Muscle of leg (tissue), 11 donors: ENCODE results near the gene ATP8B2. TPM values are rescaled to one million over a fixed set of nuclear protein-coding genes. Genes with fewer than 3 reads are reported as not detected.

Source experiments
- DNase-seq: peaks from one replicate; pipeline ENCODE4 v3.0.0; 2013
- H3K27ac ChIP-seq: one replicate; pipeline ENCODE4 v1.5.1; 2013; ENCODE audit warnings: mild to moderate bottlenecking, low read length, control low read depth
- H3K27me3 ChIP-seq: one replicate; pipeline ENCODE4 v1.6.1; 2013; ENCODE audit warnings: low read length; ENCODE audit not compliant: control insufficient read depth, insufficient read depth
- H3K36me3 ChIP-seq: one replicate; pipeline ENCODE4 v1.6.1; 2013; ENCODE audit warnings: low read length; ENCODE audit not compliant: control insufficient read depth, insufficient read depth
- H3K4me1 ChIP-seq: one replicate; pipeline ENCODE4 v1.6.1; 2013; ENCODE audit warnings: low read length; ENCODE audit not compliant: control insufficient read depth, insufficient read depth
- H3K4me3 ChIP-seq: one replicate; pipeline ENCODE4 v1.5.1; 2013; ENCODE audit warnings: low read length, control low read depth
- H3K9me3 ChIP-seq: replicated peaks from 2 replicates; pipeline ENCODE4 v1.6.1; 2013; ENCODE audit warnings: low read depth, low read length; ENCODE audit not compliant: control insufficient read depth
- WGBS: methylation state at CpG from one replicate; pipeline ENCODE4 v1.1.5; 2013; ENCODE audit warnings: missing lambda C conversion rate; ENCODE audit not compliant: insufficient coverage; 5-methylcytosine and 5-hydroxymethylcytosine counted together
- polyA plus RNA-seq, 8 donors: library from polyadenylated mRNA; unstranded; fragments of 120-200 nt; gene quantifications; one replicate each; pipeline versions ENCODE4 v1.2.1 to v1.2.3, GENCODE V29; 2013; ENCODE audit warnings: inconsistent platforms in 1 of 8, low replicate concordance in 1 of 8; ENCODE audit not compliant: insufficient read length in 8 of 8, insufficient read depth in 1 of 8
- total RNA-seq: library from RNA; stranded (reverse); fragments of 120-200 nt; gene quantifications from one replicate; pipeline ENCODE4 v1.2.4, GENCODE V29; 2013

Gene ATP8B2
- total and polyA plus RNA-seq, 9 donors, result 16.4 to 33.8 (median 25.6) TPM

DNA sequence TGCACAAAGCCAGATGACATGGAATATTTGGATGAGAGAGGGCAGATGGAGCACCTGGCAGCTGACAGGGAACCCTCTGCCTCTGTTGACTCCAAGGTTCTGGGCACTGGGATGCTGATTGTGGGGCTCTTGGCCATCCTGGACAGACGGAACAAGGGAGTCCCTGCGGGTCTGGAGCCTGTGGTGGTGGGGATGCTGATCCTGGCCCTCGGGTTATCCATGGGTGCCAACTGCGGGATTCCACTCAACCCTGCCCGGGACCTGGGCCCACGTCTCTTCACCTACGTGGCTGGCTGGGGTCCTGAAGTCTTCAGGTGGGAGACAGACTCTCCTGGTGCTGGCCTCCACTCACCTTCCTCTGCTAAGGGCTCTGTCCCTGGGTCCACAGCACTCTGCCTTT is 1.8 kb upstream of the ATP8B2 start:
- WGBS, result 91% methylated on average over 5 of the region's 7 CpGs

DNA sequence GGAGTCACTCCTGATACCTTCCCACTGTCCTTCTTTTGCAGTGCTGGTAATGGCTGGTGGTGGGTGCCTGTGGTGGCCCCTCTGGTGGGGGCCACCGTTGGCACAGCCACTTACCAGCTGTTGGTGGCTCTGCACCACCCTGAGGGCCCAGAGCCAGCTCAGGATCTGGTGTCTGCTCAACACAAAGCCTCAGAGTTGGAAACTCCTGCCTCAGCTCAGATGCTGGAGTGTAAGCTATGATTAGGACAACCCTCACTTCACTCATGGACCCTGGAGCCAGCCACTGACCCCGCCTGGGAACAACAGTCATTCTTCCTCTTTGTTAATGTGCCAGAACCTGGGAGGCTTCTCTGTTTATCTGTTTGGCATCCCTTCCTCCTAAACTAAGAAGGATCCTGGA is 1.1 kb upstream of the ATP8B2 start:
- Histone ChIP-seq H3K27ac (no peak overlapping the region), H3K27me3 (peaks cover 15% of the 10 kb centered on the region), H3K4me3 (no peak overlapping the region), H3K4me1 (peaks cover 43% of the 10 kb centered on the region), H3K36me3 (no peaks in the 10 kb centered on the region), H3K9me3 (no peaks in the 10 kb centered on the region)
- no CpG with 5 or more reads among the region's 2 CpGs for WGBS
- peak; percentile 38 for DNase-seq

More for the DNA sequence above, 1.8 kb upstream of the ATP8B2 start:
- Histone ChIP-seq H3K4me1 (peaks cover 38% of the 10 kb centered on the region), H3K9me3 (no peaks in the 10 kb centered on the region), H3K27ac (no peak overlapping the region), H3K27me3 (peaks cover 13% of the 10 kb centered on the region), H3K4me3 (no peak overlapping the region), H3K36me3 (no peaks in the 10 kb centered on the region)
- peak; percentile 1 for DNase-seq

DNA sequence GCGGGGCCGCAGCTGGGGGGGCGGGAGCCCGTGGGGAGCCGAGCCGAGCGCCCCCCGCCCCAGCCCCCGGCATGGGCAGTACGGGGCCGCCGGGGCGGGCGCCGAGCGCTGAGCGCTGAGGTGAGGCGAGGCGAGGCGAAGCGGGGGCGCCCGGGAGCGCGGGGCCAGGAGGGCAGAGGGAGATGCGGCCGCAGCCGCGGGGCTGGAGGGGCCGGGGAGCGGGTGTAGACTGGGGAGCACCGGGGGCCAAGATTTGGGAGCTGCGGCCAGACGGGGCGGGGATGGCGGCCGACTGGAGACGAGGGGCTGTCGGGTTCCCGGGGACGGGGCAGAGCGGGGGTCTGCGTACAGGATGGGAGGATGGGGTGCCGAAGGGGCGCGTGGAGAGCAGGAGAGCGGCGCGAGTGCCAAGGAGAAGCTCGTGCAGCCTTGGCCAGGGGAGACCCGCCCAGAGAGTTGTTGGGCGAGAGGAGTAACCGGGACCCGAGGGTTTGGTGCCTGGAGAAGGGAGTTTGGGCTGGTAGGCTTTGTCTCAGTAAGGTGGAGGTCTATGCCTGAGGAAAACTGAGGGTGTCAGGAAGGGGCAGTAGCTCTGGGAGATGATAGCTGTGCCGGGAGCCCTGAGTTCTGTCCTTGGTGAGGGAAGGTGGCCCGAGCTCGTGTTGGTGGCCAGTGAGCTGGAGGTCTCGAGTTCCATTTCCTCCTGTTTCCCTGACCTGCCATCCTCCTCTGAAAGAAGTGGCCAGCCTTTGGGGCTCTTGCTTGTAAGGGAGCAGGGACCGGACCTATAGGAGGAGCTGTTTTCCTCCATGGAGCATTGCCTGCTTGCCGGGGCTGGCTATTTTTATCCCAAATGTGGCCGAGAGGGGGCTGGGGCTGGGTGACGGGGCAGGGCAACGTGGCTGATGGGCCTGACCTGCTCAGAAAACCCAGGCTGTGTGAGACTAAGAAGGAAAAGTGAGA is 539 bp downstream of the ATP8B2 start:
- Histone ChIP-seq H3K27me3 (peaks cover 14% of the 10 kb centered on the region), H3K36me3 (peaks cover 10% of the 10 kb centered on the region), H3K9me3 (no peaks in the 10 kb centered on the region), H3K4me3 (peak overlapping the region; percentile 83), H3K4me1 (peaks cover 48% of the 10 kb centered on the region), H3K27ac (peak overlapping the region; percentile 98)
- DNase-seq, result peak; percentile 92
- WGBS, result 0% methylated on average over 60 of the region's 63 CpGs

DNA sequence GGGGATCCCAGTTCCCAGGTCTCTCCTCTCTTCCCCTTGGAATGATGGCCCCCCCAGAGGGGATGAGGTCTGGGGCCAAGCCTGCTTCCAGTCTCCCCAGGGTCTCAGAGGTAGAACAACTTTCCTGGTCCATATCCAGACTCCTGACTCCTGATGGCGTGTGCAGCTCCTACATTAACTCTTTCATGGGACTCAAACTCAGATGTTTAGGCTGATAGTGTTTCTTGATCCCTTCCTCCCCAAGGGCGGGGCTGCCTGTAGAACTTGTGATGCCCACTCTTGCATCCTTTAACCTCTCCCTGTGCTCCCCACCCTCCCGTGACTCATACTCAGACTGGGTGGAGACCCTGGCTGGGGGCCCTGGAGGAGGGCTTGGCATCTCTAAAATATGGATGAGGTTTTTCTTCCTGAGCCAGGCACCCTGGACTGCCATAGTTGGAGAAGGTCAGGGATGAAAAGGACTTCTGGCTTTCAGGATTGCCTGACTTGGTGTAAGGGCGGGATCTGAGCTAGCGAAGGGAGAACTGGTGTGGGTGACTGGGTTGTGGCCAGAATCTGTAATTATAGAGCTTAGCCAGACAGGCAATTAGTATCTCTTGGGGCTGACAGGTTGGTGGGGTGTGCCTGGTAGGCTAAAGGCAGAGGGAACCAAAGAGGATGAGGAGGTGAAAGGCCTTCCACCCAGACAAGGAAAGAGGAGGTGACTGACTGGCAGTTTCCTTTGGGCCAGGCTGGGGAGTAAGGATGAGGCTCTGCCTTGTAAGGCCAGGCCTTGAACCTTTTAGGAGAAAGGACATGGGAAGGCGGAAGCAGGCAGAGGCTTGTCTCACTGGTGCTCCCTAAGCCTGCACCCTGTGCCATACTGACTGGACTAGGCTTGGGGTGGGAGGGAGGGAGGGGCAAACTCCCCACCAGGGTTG is 1.5 kb downstream of the ATP8B2 start:
- peaks cover 48% of the 10 kb centered on the region for H3K4me1 ChIP-seq
- no peaks in the 10 kb centered on the region for H3K9me3 ChIP-seq
- peak; percentile 79 for DNase-seq
- WGBS, result 49% methylated on average over 4 of the region's 6 CpGs
- peaks cover 12% of the 10 kb centered on the region for H3K27me3 ChIP-seq
- H3K27ac ChIP-seq, result peak overlapping the region; percentile 98
- H3K4me3 ChIP-seq, result peak overlapping the region; percentile 83
- peaks cover 19% of the 10 kb centered on the region for H3K36me3 ChIP-seq

DNA sequence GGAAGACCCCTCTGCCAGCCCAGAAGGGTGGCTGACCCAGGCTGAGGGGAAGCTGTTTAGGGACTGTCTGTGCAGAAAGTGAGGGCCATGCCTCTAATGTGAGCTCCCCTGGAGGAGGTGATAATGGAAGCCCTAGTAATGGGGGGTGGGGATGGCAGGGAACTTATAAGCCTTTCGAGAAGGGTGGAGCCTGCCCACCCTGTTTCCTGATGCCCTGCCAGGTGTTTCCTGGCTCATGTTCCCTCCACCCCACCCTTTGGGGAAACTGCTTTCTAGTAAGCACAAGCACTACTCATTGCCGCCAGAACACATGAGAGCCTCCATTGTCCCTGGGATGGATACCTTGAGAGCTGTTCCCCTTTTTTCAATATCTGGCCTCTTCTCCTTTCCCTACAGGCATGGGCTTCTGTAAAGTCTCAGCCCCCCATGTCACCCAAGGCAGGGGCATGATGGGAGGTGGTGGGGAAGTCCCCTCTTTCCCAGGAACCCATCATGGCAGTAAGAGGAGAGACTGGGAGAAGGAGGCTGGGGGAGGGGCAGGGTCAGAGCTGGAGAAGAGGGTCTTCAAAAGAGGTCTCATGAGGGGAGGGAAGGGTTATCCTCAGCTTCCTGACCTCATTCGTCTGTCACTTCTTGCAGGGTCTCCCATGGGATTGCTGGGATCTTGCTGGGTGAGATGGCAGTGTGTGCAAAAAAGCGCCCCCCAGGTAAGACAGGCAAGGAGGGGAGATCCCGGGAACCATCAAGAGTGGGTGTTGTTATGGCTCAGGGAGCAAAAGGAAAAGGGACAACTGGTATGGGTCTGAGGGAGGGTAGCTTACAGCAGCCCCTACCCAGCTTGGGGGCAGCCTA is 2.4 kb downstream of the ATP8B2 start:
- Histone ChIP-seq H3K4me1 (peaks cover 48% of the 10 kb centered on the region), H3K27me3 (peaks cover 9% of the 10 kb centered on the region), H3K36me3 (peaks cover 27% of the 10 kb centered on the region), H3K27ac (peak overlapping the region; percentile 98), H3K4me3 (peak overlapping the region; percentile 43), H3K9me3 (no peaks in the 10 kb centered on the region)
- 39% methylated on average over 4 of the region's 5 CpGs for WGBS
- DNase-seq, result peak; percentile 36

DNA sequence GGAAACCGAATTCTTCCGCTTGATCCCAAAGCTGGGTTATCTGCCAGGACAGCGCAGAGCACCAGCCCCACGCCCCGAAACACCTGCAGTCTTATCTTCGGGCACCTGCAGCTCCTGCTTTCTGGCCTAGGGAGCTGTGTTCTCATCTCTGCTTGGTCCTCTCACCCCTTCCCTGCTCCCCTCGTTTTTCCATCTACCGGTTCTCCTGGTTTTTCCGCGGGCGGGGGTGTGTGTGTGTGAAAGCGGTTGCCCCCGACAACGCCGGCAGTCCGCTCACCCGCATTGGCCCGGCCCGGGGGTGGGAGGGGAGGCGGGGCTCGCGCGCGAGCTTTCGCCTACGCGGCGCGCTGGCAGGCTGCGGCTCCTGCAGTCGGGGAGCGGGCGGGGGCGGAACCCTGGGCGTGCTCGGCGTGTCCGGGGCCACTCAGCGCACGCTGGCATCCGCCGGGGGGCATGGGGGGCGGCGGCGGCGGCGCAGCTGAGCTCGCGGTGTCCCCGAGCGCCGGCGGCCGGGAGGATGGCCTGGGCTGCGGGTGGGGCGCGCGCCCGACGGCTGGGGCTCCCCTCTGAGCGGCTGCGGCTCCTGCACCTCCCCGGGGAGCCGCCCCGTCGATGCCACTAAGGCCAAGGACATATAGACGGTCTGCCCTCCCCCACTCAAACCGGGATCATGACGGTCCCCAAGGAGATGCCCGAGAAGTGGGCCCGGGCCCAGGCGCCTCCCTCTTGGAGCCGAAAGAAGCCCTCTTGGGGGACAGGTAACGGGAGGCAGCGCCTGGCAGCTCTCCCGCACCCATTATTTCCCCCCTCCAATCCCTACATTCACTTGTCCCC is 3.2 kb downstream of the ATP8B2 start:
- peak overlapping the region; percentile 98 for H3K27ac ChIP-seq
- whole genome bisulfite sequencing, result 4% methylated on average over 63 of the region's 76 CpGs
- H3K9me3 ChIP-seq, result no peaks in the 10 kb centered on the region
- H3K36me3 ChIP-seq, result peaks cover 34% of the 10 kb centered on the region
- H3K27me3 ChIP-seq, result peaks cover 2% of the 10 kb centered on the region
- H3K4me1 ChIP-seq, result peaks cover 48% of the 10 kb centered on the region
- peak; percentile 90 for DNase-seq
- H3K4me3 ChIP-seq, result peak overlapping the region; percentile 43

GRCh38 chr1:154329152-154329521 is 3.8 kb downstream of the ATP8B2 start:
- peak overlapping the region; percentile 76 for H3K27ac ChIP-seq

DNA sequence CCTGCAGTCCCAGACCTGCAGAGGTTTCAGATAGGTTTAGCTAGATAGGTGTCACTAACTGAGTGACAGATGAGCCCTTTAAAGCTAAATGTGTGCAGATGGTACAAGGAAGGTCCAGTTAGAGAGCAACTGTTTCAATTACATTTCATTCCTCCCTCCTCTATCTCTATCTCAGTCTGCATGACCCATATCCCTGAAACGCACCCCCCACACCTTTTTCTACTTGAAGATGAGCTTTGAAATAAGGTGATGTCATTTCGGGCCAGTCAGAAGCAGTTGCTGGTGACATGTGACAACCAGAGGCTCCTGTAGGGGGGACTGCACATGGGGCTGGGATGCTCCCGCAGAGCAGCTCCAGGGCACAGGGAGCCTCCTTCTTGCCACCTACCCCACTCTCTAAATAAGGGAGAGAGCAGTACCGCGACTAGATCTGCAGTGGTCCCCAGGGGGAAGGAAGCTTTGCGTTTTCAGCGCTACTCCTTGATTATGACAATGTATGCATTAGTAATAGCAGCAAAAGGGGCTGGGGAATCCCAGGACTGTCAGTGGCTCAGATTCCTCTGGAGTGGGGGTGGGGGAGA is 4.3 kb downstream of the ATP8B2 start:
- H3K9me3 ChIP-seq, result no peaks in the 10 kb centered on the region

More at GRCh38 chr1:154329152-154329521, 3.8 kb downstream of the ATP8B2 start:
- peak overlapping the region; percentile 43 for H3K4me3 ChIP-seq
- H3K27me3 ChIP-seq, result peaks cover 2% of the 10 kb centered on the region
- peak; percentile 32 for DNase-seq
- H3K36me3 ChIP-seq, result peaks cover 38% of the 10 kb centered on the region
- H3K4me1 ChIP-seq, result peaks cover 47% of the 10 kb centered on the region
- H3K9me3 ChIP-seq, result no peaks in the 10 kb centered on the region
- WGBS, result 64% methylated on average over 4 of the region's 6 CpGs

More for the DNA sequence above, 4.3 kb downstream of the ATP8B2 start:
- Histone ChIP-seq H3K4me3 (no peak overlapping the region), H3K27ac (peak overlapping the region; percentile 76), H3K36me3 (peaks cover 43% of the 10 kb centered on the region), H3K27me3 (peaks cover 2% of the 10 kb centered on the region), H3K4me1 (peaks cover 45% of the 10 kb centered on the region)
- WGBS, result 50% methylated on average over 2 of the region's 7 CpGs
- peak; percentile 33 for DNase-seq
